Activated T-helper 1 cell treated with anti-CD3 and anti-CD28 coated beads, Interleukin-12 subunit alpha, Interleukin-12 subunit beta, Interleukin-2, Interleukin-4 antibody, amounts not matched to agents 30 ng/mL and 10 ng/mL and 1 ng/mL, durations not matched to agents 14 hours and 24 hours and 36 hours (primary cell): ENCODE measurements around the gene NABP2. TPM values are rescaled to one million over a fixed set of nuclear protein-coding genes. Genes with fewer than 3 reads are reported as not detected.
A peak's percentile ranks its signal among the peaks of the same experiment; 100 is the strongest.
"Not testable (repeated sequence)": the region's sequence is repeated elsewhere in the genome, so short reads cannot be mapped to it uniquely, and the experiment has no call there.

ENCODE experiments used
- DNase-seq: peaks from one replicate; pipeline ENCODE4 v3.0.0; 2021; ENCODE audit warnings: low spot score
- H3K27ac Mint-ChIP-seq: one replicate; pipeline ENCODE4 v1.8.0; 2021; ENCODE audit warnings: mild to moderate bottlenecking, mixed read lengths
- H3K27me3 Mint-ChIP-seq: one replicate; pipeline ENCODE4 v1.8.0; 2022; ENCODE audit warnings: mild to moderate bottlenecking, moderate library complexity, mixed read lengths; ENCODE audit not compliant: insufficient read depth
- H3K36me3 Mint-ChIP-seq: one replicate; pipeline ENCODE4 v1.8.0; 2021; ENCODE audit warnings: low read depth, mixed read lengths
- H3K4me1 Mint-ChIP-seq: one replicate; pipeline ENCODE4 v1.8.0; 2021; ENCODE audit warnings: low read depth, mixed read lengths
- H3K4me3 Mint-ChIP-seq: one replicate; pipeline ENCODE4 v1.8.0; 2021; ENCODE audit warnings: mild to moderate bottlenecking, moderate library complexity, mixed read lengths
- H3K9me3 Mint-ChIP-seq: one replicate; pipeline ENCODE4 v1.8.0; 2021; ENCODE audit warnings: mixed read lengths
- intact Hi-C: fragments of 100-400 bp; cut with micrococcal nuclease; formaldehyde crosslinking; loops from one replicate; pipeline ENCODE4 v1.15.1; 2024
- total RNA-seq: library from RNA; stranded (reverse); gene quantifications from 2 replicates; pipeline ENCODE4 v1.2.3, GENCODE V29; 2022

The NABP2 gene
- total RNA-seq, 1 donor from 2014 or later, result 102 TPM

DNA sequence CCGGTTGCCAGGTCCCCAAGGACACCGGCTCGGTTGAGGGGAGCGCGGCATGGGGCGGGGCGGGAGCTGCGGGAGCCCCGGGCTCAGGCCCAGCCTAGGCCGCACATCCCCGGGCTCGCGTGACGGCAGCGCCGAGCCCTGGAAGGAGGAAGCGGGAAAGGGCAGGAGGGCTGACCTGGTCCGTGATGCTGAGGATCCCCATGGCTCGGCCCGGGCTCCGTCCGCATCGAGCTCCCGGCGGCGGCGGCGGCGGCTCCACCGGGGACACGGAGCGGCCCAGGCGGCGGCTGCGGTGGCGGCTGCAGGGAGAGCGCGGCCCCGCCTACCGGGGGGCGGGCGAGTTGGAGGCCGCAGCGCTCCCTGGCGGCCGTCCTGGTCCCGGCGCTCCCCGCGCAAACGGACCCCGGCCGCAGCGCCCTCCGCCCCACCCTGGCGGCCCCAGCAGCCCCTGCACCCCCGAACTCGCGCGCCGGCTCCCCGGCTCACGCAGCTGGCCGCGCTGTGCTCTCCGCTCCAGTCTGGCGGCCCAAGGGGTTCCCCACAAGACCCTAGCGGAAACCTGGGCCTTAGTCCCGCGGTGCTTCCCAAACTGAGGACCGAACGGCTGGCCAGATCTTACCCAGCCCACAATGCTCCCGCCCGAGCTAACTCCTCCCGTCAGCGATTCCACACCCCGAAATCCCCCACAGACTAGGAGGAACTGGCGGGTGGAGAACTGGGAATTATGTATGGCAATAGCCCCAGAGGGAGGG lies 34.1 kb downstream of the NABP2 start, which contains the start of gene ANKRD52:
Gene ANKRD52, minus strand, starts transcription at position 317 of the 752 bp plus-strand sequence. Its CDS starts 115 bp downstream, at position 202.
- Mint-ChIP-seq H3K27ac (peak within 1 kb of the TSS; percentile 83), H3K9me3 (no peaks in the 10 kb centered on the region), H3K27me3 (no peaks in the 10 kb centered on the region)

DNA sequence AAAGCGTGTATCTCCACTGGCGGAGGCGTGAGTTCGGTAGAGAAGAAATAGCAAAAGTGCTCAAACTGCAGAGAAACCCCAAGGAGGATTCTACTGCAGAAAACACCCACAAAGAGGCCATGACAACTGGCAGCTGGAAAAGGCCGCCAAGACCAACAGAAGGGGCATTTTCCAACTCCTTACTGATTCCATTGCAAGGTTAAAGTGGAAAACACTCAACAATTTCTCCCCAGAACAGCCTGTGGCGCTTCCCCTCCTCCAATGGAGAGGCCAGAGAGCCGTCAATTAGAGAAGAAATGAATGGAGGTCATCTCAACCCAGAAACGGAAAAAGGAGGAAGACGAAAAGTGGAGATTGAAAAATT lies 34.7 kb downstream of the NABP2 start:
- intact Hi-C loops, result loop anchor here (1.0 to 5.0 kb wide), 8 partner anchors 7 to 210 kb away; partner anchors contain the start of genes COQ10A, CS, NABP2 and SPRYD4
- no peak for DNase-seq
- Mint-ChIP-seq H3K36me3 (peaks cover 12% of the 10 kb centered on the region), H3K4me3 (peak overlapping the region; percentile 86), H3K27ac (peak overlapping the region; percentile 81), H3K27me3 (no peaks in the 10 kb centered on the region), H3K4me1 (peaks cover 22% of the 10 kb centered on the region), H3K9me3 (no peaks in the 10 kb centered on the region)

More for the DNA sequence above, 34.1 kb downstream of the NABP2 start, which contains the start of gene ANKRD52:
- peaks cover 22% of the 10 kb centered on the region for H3K4me1 Mint-ChIP-seq
- peak; percentile 82 for DNase-seq
- intact Hi-C loops, result loop anchor here (1.0 to 5.0 kb wide), 8 partner anchors 8 to 211 kb away; partner anchors contain the start of genes COQ10A, CS, NABP2 and SPRYD4
- peaks cover 12% of the 10 kb centered on the region for H3K36me3 Mint-ChIP-seq
- peak within 1 kb of the TSS; percentile 90 for H3K4me3 Mint-ChIP-seq

DNA sequence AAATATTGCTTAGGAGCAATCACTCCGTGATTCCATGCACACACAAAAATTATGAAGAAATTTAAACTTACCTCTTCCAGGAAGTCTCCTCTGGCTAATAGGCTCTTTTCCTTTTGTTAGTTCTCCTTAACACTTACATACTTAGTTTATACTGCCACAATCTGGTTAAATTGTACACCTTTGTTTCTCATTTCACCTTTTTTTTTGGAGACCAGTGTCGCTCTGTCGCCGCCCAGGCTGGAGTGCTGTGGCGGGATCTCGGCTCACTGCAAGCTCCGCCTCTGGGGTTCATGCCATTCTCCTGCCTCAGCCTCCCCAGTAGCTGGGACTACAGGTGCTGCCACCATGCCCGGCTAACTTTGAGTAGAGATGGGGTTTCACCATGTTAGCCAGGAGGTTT lies 36.2 kb downstream of the NABP2 start:
- H3K4me3 Mint-ChIP-seq, result peak overlapping the region; percentile 42
- DNase-seq, result no peak
- H3K27me3 Mint-ChIP-seq, result no peaks in the 10 kb centered on the region
- H3K36me3 Mint-ChIP-seq, result peaks cover 5% of the 10 kb centered on the region
- no peaks in the 10 kb centered on the region for H3K9me3 Mint-ChIP-seq
- H3K4me1 Mint-ChIP-seq, result peaks cover 22% of the 10 kb centered on the region
- no peak overlapping the region for H3K27ac Mint-ChIP-seq
- intact Hi-C loops, result no loop called here

DNA sequence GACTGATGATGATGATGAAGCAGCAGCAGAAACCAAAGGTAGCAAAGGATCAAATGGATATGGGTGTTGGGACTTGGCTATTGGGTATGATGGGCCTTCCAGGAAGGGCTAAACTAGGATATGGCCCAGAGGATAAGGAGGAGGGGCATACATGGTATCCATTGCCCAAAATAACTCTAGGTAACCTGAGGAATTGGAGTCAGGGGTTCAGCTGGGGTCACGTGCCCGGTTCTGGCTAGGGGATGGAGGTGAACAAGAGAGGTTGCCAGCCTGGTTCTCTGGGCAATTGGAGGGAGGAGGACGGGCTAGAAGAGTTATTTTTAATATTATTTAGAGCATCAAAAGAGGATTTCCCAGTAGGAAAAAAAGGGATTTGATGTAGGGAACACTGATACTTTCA lies 36.8 kb downstream of the NABP2 start:
- Mint-ChIP-seq H3K4me3 (peak overlapping the region; percentile 42), H3K36me3 (peaks cover 5% of the 10 kb centered on the region), H3K9me3 (no peaks in the 10 kb centered on the region), H3K27ac (no peak overlapping the region), H3K27me3 (no peaks in the 10 kb centered on the region), H3K4me1 (peaks cover 20% of the 10 kb centered on the region)
- intact Hi-C loops, result no loop called here
- no peak for DNase-seq

- Mint-ChIP-seq H3K36me3 (peaks cover 1% of the 10 kb centered on the region), H3K9me3 (no peaks in the 10 kb centered on the region), H3K27me3 (no peaks in the 10 kb centered on the region), H3K4me3 (no peak overlapping the region), H3K4me1 (peaks cover 20% of the 10 kb centered on the region), H3K27ac (no peak overlapping the region)
- intact Hi-C loops, result no loop called here
- DNase-seq, result no peak
Observed at GRCh38 chr12:56261503-56262232, 37.5 kb downstream of the NABP2 start.

DNA sequence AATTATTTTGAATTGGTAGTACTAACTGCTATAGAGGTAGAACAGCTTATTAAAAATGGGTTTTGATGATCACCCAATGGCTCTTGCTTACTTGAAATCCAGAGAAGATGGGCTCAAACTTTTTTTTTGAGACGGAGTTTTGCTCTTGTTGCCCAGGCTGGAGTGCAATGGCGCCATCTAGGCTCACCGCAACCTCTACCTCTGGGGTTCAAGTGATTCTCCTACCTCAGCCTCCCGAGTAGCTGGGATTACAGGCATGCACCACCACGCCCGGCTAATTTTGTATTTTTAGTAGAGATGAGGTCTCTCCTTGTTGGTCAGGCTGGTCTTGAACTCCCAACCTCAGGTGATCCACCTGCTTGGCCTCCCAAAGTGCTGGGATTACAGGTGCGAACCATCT lies 38.8 kb downstream of the NABP2 start:
- H3K27me3 Mint-ChIP-seq, DNase-seq, intact Hi-C loops, H3K9me3 Mint-ChIP-seq, H3K27ac Mint-ChIP-seq, H3K36me3 Mint-ChIP-seq, H3K4me3 Mint-ChIP-seq: not testable (repeated sequence)
- H3K4me1 Mint-ChIP-seq, result peaks cover 20% of the 10 kb centered on the region

DNA sequence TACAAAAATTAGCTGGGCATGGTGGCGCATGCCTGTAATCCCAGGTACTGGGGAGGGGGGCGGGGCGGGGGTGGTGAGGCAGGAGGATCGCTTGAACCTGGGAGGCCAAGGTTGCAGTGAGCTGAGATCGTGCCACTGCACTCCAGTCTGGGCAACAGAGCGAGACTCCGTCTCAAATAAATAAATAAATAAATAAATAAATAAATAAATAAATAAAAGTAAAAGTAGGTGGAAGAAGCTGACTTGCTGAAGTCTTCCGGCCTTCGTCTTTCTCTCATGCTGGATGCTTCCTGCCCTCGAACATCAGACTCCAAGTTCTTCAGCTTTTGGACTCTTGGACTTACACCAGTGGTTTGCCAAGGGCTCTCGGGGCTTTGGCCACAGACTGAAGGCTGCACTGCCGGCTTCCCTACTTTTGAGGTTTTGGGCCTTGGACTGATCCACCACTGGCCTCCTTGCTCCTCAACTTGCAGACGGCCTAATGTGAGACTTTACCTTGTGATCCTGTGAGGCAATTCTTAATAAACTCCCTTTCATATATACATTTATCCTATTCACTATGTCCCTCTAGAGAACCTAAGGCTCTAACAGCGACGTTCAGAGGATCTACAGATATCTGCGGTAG lies 42.0 kb downstream of the NABP2 start:
- H3K27me3 Mint-ChIP-seq, H3K9me3 Mint-ChIP-seq, DNase-seq: not testable (repeated sequence)
- Mint-ChIP-seq H3K27ac (peak overlapping the region; percentile 87), H3K36me3 (peaks cover 14% of the 10 kb centered on the region), H3K4me1 (peaks cover 15% of the 10 kb centered on the region), H3K4me3 (peak overlapping the region; percentile 96)
- intact Hi-C loops, result loop anchor here (1.0 to 5.0 kb wide), 9 partner anchors 8 to 198 kb away; partner anchors contain the start of genes ANKRD52, IL23A, STAT2 and TIMELESS

DNA sequence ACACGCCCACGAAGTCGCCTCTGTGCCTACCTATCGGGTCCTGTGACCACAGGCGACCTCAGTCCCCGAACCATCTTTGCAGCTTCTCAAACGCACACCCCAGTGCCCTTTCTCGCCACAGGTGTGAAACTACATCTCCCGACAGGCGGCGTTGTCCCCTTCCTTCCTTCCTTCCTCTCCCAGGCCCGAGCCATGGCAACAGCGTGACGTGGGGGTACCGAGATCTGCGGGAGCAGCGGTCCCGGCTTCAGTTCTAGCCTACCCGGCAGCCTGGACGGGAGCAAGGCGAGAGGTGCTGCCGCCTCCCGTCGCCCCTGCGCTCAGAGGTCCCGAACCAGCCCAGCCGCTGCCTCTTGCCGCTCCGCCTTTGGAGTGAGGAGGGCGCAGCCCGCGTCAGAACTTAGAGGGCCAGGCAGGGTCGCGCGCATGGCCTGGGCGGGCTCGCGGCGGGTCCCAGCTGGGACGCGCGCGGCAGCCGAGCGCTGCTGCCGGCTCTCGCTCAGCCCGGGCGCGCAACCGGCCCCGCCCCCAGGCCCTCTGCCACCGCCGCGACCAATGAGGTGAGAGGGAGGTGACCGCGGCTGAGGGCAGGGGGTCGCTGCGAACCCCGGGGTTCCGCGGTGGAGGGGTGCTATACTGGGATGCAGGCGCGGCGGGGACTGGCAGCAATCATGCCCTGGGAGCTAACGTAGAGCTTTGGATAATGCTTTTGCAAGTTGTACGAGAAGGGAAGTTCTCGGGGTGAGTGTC lies 42.7 kb downstream of the NABP2 start, which contains the start of gene COQ10A:
Gene COQ10A, plus strand, starts transcription at position 250 of the 750 bp plus-strand sequence. Its CDS starts 177 bp downstream, at position 427.
- intact Hi-C loops, result loop anchor here (1.0 to 5.0 kb wide), 12 partner anchors 9 to 201 kb away; partner anchors contain the start of genes ANKRD52, CS, IL23A and SPRYD4
- Mint-ChIP-seq H3K4me1 (peaks cover 15% of the 10 kb centered on the region), H3K9me3 (no peaks in the 10 kb centered on the region), H3K27me3 (no peaks in the 10 kb centered on the region), H3K4me3 (peak within 1 kb of the TSS; percentile 96), H3K27ac (peak within 1 kb of the TSS; percentile 87), H3K36me3 (peaks cover 17% of the 10 kb centered on the region)
- peak; percentile 84 for DNase-seq

DNA sequence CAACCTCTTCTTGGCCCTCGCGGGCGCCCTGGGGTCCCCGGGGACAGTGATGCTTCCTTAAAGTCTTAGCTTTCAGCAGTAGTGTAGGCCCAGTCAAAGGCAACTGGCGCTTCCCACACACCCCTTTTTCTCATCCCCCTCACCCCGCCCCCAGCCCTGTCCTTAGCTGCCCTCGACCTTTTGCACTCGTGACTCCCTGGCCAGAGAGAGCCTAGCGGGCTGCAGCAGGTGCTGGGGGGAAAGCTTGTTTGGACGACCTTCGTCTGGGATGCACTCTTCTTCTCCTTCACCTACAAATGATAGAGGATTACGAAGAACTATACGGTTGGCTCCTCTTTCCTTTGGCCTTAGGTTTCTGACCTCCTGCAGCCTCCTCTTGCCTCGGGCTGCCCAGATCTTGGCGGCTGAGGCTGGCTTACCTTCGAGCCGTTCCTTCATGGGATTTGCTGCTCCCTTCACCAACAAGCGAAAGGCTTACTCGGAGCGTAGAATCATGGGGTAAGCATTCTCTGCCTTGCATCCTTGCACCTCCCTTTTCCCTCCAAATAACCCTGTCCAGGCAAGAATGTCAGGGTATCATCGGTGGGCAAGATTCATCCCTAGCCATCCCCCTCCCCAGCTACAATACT lies 43.4 kb downstream of the NABP2 start:
- peak overlapping the region; percentile 18 for H3K27ac Mint-ChIP-seq
- DNase-seq, result no peak
- no peaks in the 10 kb centered on the region for H3K9me3 Mint-ChIP-seq
- peaks cover 21% of the 10 kb centered on the region for H3K36me3 Mint-ChIP-seq
- H3K4me3 Mint-ChIP-seq, result peak overlapping the region; percentile 96
- peaks cover 15% of the 10 kb centered on the region for H3K4me1 Mint-ChIP-seq
- H3K27me3 Mint-ChIP-seq, result no peaks in the 10 kb centered on the region
- intact Hi-C loops, result loop anchor here (1.0 to 5.0 kb wide), 10 partner anchors 13 to 201 kb away; partner anchors contain the start of genes CS, IL23A, SPRYD4 and STAT2

- no peaks in the 10 kb centered on the region for H3K9me3 Mint-ChIP-seq
- H3K27ac Mint-ChIP-seq, result no peak overlapping the region
Observed at GRCh38 chr12:56271031-56271430, 46.9 kb downstream of the NABP2 start.

GRCh38 chr12:56272468-56272867 lies 48.3 kb downstream of the NABP2 start:
- peaks cover 44% of the 10 kb centered on the region for H3K36me3 Mint-ChIP-seq
- H3K4me1 Mint-ChIP-seq, DNase-seq, H3K9me3 Mint-ChIP-seq, H3K4me3 Mint-ChIP-seq, H3K27ac Mint-ChIP-seq, H3K27me3 Mint-ChIP-seq, intact Hi-C loops: not testable (repeated sequence)

More at GRCh38 chr12:56271031-56271430, 46.9 kb downstream of the NABP2 start:
- Mint-ChIP-seq H3K36me3 (peaks cover 40% of the 10 kb centered on the region), H3K4me3 (no peak overlapping the region), H3K27me3 (no peaks in the 10 kb centered on the region), H3K4me1 (peaks cover 15% of the 10 kb centered on the region)
- intact Hi-C loops, result no loop called here
- no peak for DNase-seq
